Stimulated activated CD4-positive, alpha-beta T cell treated with anti-CD3 and anti-CD28 coated beads, Interleukin-1b, Interleukin-23, amount 100 ng/mL, for 48 hours (primary cell): ENCODE measurements around the gene KCNE3.
A peak's percentile ranks its signal among the peaks of the same experiment; 100 is the strongest.

ENCODE experiments used
- DNase-seq: peaks from one replicate; pipeline ENCODE4 v3.0.0-alpha.2; 2020

KCNE3 gene

GRCh38 chr11:74471037-74471436, 3.7 kb upstream of the KCNE3 start:
- DNase-seq = no peak

DNA sequence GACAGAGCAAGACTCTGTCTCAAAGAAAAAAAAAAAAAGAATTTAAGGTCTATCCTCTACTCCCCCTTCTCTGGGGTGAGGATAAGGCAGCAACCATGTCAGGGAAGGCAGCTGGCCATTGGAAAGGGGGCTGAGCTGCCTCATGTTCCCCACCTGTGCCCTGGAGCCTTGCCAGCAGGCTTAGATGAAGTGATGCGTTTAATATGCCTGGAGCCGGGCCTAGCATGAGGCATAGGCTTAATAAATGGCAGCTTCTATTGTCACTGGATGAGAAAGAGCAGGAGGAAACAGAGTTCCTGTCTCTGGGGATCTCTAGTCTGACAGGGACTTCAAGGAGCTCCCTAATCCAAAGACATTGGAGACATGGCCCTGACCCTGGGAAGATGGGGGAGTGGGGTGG, 3.2 kb upstream of the KCNE3 start:
- no peak for DNase-seq

GRCh38 chr11:74468936-74469335, 1.6 kb upstream of the KCNE3 start:
- no peak for DNase-seq

DNA sequence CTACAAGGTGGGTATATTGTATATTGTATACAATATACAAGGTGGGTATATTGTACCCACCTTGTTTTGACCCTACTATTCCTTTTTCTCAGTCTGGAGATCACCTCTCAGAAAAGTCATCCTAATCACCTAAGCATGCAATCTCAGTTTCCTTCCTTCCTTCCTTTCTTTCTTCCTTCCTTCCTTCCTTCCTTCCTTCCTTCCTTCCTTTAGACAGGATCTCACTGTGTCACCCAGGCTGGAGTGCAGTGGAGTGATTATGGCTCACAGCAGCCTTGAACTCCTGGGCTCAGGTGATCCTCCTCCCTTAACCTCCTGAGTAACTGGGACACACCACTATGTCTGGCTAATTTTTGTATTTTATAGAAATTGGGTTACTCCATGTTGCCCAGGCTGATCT, 1.2 kb upstream of the KCNE3 start:
- no peak for DNase-seq

DNA sequence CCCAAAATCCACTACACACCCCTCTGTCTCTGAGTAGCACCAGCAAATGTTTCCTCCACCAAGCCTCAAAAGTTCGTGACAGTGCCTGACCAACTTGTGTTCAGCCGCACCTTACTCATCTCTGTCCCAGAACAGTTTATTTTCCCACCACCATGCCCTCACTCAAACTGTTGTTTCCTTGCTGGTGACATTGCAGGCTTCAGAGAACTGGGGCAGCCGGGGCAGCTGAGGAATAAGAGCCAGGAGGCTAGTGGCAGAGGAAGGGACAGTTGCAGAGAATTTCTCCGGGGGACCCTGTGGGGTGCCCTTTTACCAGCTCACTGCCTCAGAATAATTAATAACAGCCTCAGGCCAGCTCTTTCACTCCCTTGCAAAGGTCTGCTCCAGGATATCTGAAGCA, 709 bp upstream of the KCNE3 start:
- DNase-seq = no peak

DNA sequence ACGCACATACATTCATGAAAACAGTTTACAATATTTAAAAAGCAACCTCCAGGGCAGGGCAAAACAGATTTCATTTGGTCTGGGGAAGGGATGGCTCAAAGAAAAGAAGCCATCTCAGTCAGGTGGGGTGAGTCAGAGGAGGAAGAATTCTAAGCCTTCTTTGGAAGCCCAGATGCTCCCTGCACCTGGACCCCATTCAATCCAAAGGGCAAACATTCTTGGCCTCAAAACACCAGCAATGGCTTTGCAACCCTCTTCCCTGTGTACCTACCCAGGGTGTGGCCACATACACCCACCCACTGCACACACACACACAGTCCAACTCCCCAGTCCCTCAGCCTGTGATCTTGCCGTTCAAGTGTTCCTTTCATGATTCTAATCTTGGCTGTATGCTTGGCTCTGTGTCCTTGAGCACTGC, 2.0 kb downstream of the KCNE3 start:
- DNase-seq = no peak

GRCh38 chr11:74464746-74465145, 2.6 kb downstream of the KCNE3 start:
- DNase-seq = no peak

- no peak for DNase-seq
Observed at GRCh38 chr11:74463216-74463615, 4.1 kb downstream of the KCNE3 start.

GRCh38 chr11:74462631-74463030, 4.7 kb downstream of the KCNE3 start:
- DNase-seq = no peak

- no peak for DNase-seq
Observed at GRCh38 chr11:74462009-74462408, 5.3 kb downstream of the KCNE3 start.

DNA sequence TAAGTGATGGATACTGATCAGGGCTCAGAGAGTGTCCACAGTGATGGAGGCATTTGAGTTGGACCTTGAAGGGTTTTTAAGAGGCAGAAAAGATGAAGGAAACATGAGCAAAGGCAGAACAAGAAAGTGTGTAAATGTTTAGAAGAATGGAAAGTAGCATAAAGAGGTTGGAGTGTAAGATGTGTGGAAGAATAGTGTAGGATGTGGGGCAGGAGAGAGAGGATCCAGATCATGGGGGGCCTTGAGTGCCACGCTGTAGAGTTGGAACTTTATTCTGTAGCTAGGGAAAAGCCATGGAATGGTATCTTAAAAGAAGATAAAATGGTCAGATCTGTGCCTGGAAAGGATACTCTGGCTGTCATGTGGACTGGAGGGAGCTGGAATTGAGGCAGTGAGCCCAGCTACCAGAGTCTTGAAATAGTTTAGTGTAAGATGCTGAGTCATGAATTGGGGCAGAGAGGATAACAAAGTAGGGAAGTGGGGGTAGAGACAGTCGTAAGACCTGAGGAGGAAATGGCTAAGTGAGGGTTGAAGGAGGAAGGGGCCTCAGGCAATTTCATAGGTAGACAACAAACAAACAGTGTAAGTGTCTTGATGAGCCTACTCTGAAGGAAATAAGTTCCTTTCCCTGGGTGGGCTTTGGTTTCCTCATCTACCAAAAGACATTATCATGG, 6.7 kb downstream of the KCNE3 start:
- no peak for DNase-seq

- no peak for DNase-seq
Observed at GRCh38 chr11:74460065-74460464, 7.3 kb downstream of the KCNE3 start.

GRCh38 chr11:74459584-74459983, 7.8 kb downstream of the KCNE3 start:
- DNase-seq = no peak

DNA sequence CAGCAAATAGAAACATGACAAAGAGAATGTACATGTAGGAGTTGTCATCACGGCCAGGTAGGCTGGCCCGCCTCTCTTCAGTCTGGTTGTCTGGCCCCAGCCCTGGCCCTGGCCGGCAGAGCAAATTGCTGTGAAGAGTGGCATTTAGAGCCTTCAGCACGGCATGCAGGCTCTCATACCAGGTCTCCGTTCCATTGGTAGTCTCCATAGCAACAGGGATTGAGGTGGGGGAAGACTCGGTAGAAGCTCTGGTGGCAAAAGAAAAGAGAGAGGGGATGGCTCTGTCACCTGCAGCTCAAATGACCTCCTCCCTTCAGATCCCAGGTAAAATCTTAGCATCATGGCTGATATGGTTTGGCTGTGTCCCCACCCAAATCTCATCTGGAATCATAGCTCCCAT, 10.0 kb downstream of the KCNE3 start:
- no peak for DNase-seq

DNA sequence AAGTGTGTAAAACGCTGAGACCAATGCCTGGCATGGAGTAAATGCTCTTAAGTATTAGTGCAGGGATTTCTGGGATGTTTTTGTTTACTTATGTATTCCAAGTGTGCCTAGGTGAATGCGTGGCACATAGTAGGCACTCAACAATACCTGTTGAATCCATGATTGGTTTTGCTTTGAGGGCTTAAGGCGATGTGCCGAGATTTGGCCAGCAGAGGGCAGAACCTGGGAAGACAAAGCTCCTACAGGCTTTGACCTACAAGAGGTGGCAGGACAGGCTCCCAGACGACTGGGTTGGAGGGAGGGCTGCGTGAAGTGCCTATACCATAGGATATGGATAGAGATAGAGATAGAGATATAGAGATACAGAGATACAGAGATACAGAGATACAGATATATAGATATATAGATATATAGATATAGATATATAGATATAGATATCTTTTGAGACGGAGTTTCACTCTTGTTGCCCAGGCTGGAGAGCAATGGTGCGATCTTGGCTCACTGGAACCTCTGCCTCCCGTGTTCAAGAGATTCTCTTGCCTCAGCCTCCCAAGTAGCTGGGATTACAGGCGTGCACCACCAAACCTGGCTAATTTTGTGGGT, 13.9 kb downstream of the KCNE3 start:
- peak; percentile 55 for DNase-seq

DNA sequence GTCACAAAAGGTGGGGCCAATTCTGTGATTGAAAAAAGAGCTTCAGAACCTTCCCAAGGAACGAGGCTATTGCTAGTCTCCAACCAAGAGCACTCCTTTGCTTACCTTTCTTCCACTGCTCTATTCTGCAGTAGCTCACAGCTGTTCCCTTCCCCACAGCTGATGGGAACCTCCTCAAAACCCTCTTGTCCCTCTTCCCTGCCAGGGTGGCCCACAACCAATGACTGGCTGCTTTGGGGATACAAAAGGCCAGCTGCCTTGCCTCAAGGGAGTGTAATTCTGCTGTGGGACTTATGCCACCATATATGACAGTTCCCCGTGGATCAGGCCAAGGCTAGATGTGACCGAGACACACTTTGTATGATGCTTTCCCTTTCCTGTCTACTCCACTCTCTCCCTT, 15.0 kb downstream of the KCNE3 start:
- no peak for DNase-seq

GRCh38 chr11:74450318-74450717, 17.0 kb downstream of the KCNE3 start:
- no peak for DNase-seq

DNA sequence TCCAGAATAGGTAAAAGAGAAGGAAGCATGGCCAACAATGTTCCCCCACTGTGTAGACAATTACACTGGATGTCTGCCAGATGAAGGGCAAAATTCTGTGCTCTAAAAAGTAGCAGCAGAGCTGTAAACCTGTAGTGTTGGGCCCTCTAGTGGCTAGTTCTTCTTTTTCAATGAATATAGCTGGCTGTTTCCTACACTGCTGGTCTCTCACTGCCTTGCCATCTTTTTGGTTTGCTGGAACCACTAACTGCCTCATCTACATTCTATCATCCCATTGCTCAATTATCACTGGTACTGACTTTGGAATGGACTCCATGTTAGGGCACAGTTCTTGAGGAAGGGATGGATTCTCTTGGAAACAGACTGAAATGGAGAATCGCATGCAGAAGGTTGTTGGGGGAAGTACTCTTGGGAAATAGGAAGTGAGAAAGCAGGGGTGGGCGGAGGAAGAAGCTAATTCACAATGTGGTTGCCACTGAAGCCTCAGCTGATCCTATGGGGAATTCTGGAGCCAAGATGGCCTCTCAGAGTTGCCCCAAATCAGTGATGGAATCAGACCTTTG, 17.9 kb downstream of the KCNE3 start:
- DNase-seq = peak; percentile 26

GRCh38 chr11:74447720-74448119, 19.6 kb downstream of the KCNE3 start:
- DNase-seq = no peak

- DNase-seq = no peak
Observed at GRCh38 chr11:74446532-74446938, 20.8 kb downstream of the KCNE3 start.

GRCh38 chr11:74444173-74444826, 23.0 kb downstream of the KCNE3 start:
- DNase-seq = no peak

- DNase-seq = no peak
Observed at GRCh38 chr11:74443071-74443864, 24.1 kb downstream of the KCNE3 start.

GRCh38 chr11:74442636-74443035, 24.7 kb downstream of the KCNE3 start:
- no peak for DNase-seq
